ENCODE results near the gene NEK6. TPM values are rescaled to one million over a fixed set of nuclear protein-coding genes. Genes with fewer than 3 reads are reported as not detected.

The NEK6 gene
- total RNA-seq, 4 donors from 2014 or later = 25.3 to 53.1 (median 43.3) TPM

DNA sequence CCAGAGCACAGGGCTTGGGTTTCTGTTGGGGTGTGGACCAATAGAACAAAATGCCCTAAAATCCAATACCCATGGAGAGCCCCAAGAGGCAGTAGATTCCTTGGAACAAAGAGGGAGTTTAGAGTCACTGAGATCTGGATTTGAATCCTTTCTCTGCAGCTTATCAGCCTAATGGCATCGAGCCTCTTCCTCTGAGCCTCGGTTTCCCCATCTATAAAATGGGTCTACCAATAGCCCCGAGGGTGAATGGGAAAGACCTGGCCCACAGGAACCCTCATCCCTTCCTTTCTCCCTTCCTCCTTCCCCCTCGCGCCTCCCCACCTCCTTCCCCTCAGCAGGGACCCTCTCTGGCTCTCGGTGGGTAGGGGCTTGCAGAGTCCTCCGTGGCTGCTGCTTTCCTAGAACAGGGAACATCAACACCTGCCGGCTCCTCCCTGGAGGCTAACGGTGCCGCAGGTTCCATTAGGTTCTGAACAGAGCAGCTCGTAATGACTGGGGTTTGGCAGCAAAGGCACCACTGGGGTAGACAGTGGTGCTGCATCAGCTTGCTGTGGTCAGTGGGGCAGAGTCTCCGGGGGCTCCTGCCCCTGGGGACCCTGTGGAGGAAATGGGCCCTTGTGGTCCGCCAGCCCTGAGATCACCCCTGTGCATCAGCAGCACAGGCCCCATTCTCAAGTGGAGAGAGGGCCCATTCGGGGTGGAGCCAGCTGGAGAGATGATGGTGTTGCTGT lies 40.3 kb downstream of the NEK6 start:
- WGBS, 2 donors = 61 to 70% methylated on average over 13 to 14 of the region's 14 CpGs
- H3K4me1 ChIP-seq = peaks cover 0 to 97% (median 69%) of the 10 kb centered on the region in 4 donors
- H3K9me3 ChIP-seq = no peaks in the 10 kb centered on the region
- H3K27ac ChIP-seq = peak overlapping the region; percentile 66 to 98 (median 90)
- no peaks in the 10 kb centered on the region for H3K27me3 ChIP-seq
- no peak overlapping the region for H3K4me3 ChIP-seq
- DNase-seq (ENCODE audit: low spot score in 2 of 2) = no peak
- no peak for TF ChIP-seq POLR2A (IDR thresholded peaks at IDR 0.05)
- TF ChIP-seq, protein P1, sequence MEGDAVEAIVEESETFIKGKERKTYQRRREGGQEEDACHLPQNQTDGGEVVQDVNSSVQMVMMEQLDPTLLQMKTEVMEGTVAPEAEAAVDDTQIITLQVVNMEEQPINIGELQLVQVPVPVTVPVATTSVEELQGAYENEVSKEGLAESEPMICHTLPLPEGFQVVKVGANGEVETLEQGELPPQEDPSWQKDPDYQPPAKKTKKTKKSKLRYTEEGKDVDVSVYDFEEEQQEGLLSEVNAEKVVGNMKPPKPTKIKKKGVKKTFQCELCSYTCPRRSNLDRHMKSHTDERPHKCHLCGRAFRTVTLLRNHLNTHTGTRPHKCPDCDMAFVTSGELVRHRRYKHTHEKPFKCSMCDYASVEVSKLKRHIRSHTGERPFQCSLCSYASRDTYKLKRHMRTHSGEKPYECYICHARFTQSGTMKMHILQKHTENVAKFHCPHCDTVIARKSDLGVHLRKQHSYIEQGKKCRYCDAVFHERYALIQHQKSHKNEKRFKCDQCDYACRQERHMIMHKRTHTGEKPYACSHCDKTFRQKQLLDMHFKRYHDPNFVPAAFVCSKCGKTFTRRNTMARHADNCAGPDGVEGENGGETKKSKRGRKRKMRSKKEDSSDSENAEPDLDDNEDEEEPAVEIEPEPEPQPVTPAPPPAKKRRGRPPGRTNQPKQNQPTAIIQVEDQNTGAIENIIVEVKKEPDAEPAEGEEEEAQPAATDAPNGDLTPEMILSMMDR (IDR thresholded peaks at IDR 0.05) = no peak
- TF ChIP-seq EP300 (IDR thresholded peaks at IDR 0.05) = no peak
- H3K36me3 ChIP-seq = peaks cover 0 to 15% (median 0%) of the 10 kb centered on the region in 3 donors

- Histone ChIP-seq H3K27me3 (no peaks in the 10 kb centered on the region), H3K4me3 (no peak overlapping the region), H3K9me3 (no peaks in the 10 kb centered on the region), H3K36me3 (peaks cover 0 to 22% (median 0%) of the 10 kb centered on the region in 3 donors), H3K4me1 (peaks cover 0 to 96% (median 63%) of the 10 kb centered on the region in 4 donors), H3K27ac (peak overlapping the region; percentile 66 to 98 (median 90))
- no peak for DNase-seq (ENCODE audit: low spot score in 2 of 2)
- TF ChIP-seq POLR2A (IDR thresholded peaks at IDR 0.05) = no peak
- TF ChIP-seq, protein P1 (IDR thresholded peaks at IDR 0.05) = no peak
- TF ChIP-seq EP300 (IDR thresholded peaks at IDR 0.05) = no peak
- WGBS, 2 donors = 67 to 76% methylated on average over 11 to 12 of the region's 12 CpGs
Observed at GRCh38 chr9:124298646-124299235, 41.0 kb downstream of the NEK6 start.

- TF ChIP-seq, protein P1 (IDR thresholded peaks at IDR 0.05) = no peak
- no peak for TF ChIP-seq POLR2A (IDR thresholded peaks at IDR 0.05)
- no peak for TF ChIP-seq EP300 (IDR thresholded peaks at IDR 0.05)
- H3K4me3 ChIP-seq = no peak overlapping the region
- H3K27ac ChIP-seq = peak overlapping the region; percentile 66 to 98 (median 90)
- 63 to 66% methylated on average over 8 of the region's 8 CpGs for WGBS, 2 donors
- H3K36me3 ChIP-seq = peaks cover 0 to 28% (median 0%) of the 10 kb centered on the region in 3 donors
- no peaks in the 10 kb centered on the region for H3K9me3 ChIP-seq
- no peak for DNase-seq (ENCODE audit: low spot score in 2 of 2)
- no peaks in the 10 kb centered on the region for H3K27me3 ChIP-seq
- H3K4me1 ChIP-seq = peaks cover 0 to 93% (median 59%) of the 10 kb centered on the region in 4 donors
Observed at GRCh38 chr9:124299515-124300090, 41.9 kb downstream of the NEK6 start.

GRCh38 chr9:124300312-124300711 lies 42.6 kb downstream of the NEK6 start:
- no peaks in the 10 kb centered on the region for H3K27me3 ChIP-seq
- peak overlapping the region; percentile 61 to 98 (median 82) for H3K27ac ChIP-seq
- WGBS, 2 donors = 62 to 66% methylated on average over 11 of the region's 11 CpGs
- H3K4me1 ChIP-seq = peaks cover 0 to 90% (median 52%) of the 10 kb centered on the region in 4 donors
- no peak for DNase-seq (ENCODE audit: low spot score in 2 of 2)
- peaks cover 0 to 28% (median 0%) of the 10 kb centered on the region in 3 donors for H3K36me3 ChIP-seq
- H3K9me3 ChIP-seq = no peaks in the 10 kb centered on the region
- H3K4me3 ChIP-seq = no peak overlapping the region
- TF ChIP-seq, protein P1 (IDR thresholded peaks at IDR 0.05) = no peak
- TF ChIP-seq POLR2A (IDR thresholded peaks at IDR 0.05) (no peak), EP300 (IDR thresholded peaks at IDR 0.05) (no peak)

GRCh38 chr9:124302921-124303320 lies 45.2 kb downstream of the NEK6 start:
- H3K36me3 ChIP-seq = peaks cover 0 to 36% (median 0%) of the 10 kb centered on the region in 3 donors
- WGBS, 2 donors = 89 to 90% methylated on average over 4 of the region's 4 CpGs
- no peaks in the 10 kb centered on the region for H3K27me3 ChIP-seq
- H3K4me1 ChIP-seq = peaks cover 0 to 88% (median 34%) of the 10 kb centered on the region in 4 donors
- no peak overlapping the region for H3K4me3 ChIP-seq
- H3K27ac ChIP-seq = peak overlapping the region; percentile 5 to 98 (median 71)
- no peak for DNase-seq (ENCODE audit: low spot score in 2 of 2)
- TF ChIP-seq, protein P1 (IDR thresholded peaks at IDR 0.05) = no peak
- TF ChIP-seq EP300 (IDR thresholded peaks at IDR 0.05) (no peak), POLR2A (IDR thresholded peaks at IDR 0.05) (no peak)
- no peaks in the 10 kb centered on the region for H3K9me3 ChIP-seq

Data from tibial nerve (tissue), 4 donors.